Esophagus squamous epithelium (tissue), 5 donors: ENCODE results near the gene RNF157. TPM values are rescaled to one million over a fixed set of nuclear protein-coding genes. Genes with fewer than 3 reads are reported as not detected.
"Not testable (repeated sequence)": the region's sequence is repeated elsewhere in the genome, so short reads cannot be mapped to it uniquely, and the experiment has no call there.

Experiments used
- DNase-seq: peaks from one replicate; lab custom pipeline; 2025; lab: John Stamatoyannopoulos, UW
- H3K27ac ChIP-seq, 4 donors: fragments of 200-600 bp; sonication (generic); one replicate each; pipeline ENCODE4 v1.5.1; 2016 to 2019; ENCODE audit warnings: mild to moderate bottlenecking in 1 of 4
- H3K27me3 ChIP-seq, 4 donors: fragments of 200-600 bp; sonication (generic); 1 replicate in 3 of 4; 2 replicates in 1 of 4; pipeline versions ENCODE4 v1.5.1 to v1.6.0; 2017 to 2021; ENCODE audit warnings: antibody characterized with exemption in 1 of 4
- H3K36me3 ChIP-seq, 3 donors: fragments of 200-600 bp; sonication (generic); one replicate each; pipeline ENCODE4 v1.5.1; 2016 to 2019
- H3K4me1 ChIP-seq, 3 donors: fragments of 200-600 bp; sonication (generic); one replicate each; pipeline ENCODE4 v1.5.1; 2017 to 2019
- H3K4me3 ChIP-seq, 4 donors: fragments of 200-600 bp; sonication (generic); 1 replicate in 3 of 4; 2 replicates in 1 of 4; pipeline ENCODE4 v1.5.1; 2016 to 2019; ENCODE audit warnings: mild to moderate bottlenecking in 2 of 4, moderate library complexity in 1 of 4
- H3K9me3 ChIP-seq, 3 donors: fragments of 200-600 bp; sonication (generic); one replicate each; pipeline ENCODE4 v1.5.1; 2016 to 2019
- CTCF ChIP-seq, 6 experiments: fragments of 450-650 bp in 4 of 6; fragments of 200-600 bp in 2 of 6; sonication (generic) in 2 of 6; IDR thresholded peaks; one replicate each; pipeline ENCODE4 v1.5.1; 2016 to 2019; ENCODE audit warnings: antibody characterized with exemption in 6 of 6, mild to moderate bottlenecking in 4 of 6, moderate library complexity in 4 of 6
- POLR2A ChIP-seq, 4 donors: fragments of 450-650 bp; IDR thresholded peaks; one replicate each; pipeline ENCODE4 v1.6.1; 2017; ENCODE audit warnings: antibody characterized with exemption in 4 of 4, mild to moderate bottlenecking in 4 of 4, moderate library complexity in 3 of 4
- WGBS, 2 donors: methylation state at CpG; one replicate each; pipeline ENCODE4 v1.1.5; 2018; 5-methylcytosine and 5-hydroxymethylcytosine counted together
- intact Hi-C: fragments of 100-400 bp; cut with DNase I; formaldehyde crosslinking; loops from one replicate; pipeline ENCODE4 v1.15.0; 2022
- total RNA-seq, 4 donors: library from RNA; depleted of rRNA; stranded (reverse); fragments of >200 nt; gene quantifications; one replicate each; pipeline ENCODE4 v1.1.0, GENCODE V29; 2016
- donor health status: DM: yes; HTN: yes; CAD: no.

RNF157 gene
- total RNA-seq, 4 donors from 2014 or later = 0.11 to 3.4 (median 0.26) TPM

GRCh38 chr17:76255801-76256429, 15.6 kb upstream of the RNF157 start:
- Histone ChIP-seq H3K9me3 (no peaks in the 10 kb centered on the region), H3K4me1 (peaks cover 7 to 50% (median 24%) of the 10 kb centered on the region in 3 donors), H3K36me3 (no peaks in the 10 kb centered on the region), H3K27ac (no peak overlapping the region), H3K4me3 (no peak overlapping the region), H3K27me3 (peaks cover 0 to 7% (median 0%) of the 10 kb centered on the region in 4 donors)
- 60 to 64% methylated on average over 6 of the region's 6 CpGs for WGBS, 2 donors
- TF ChIP-seq CTCF (IDR thresholded peaks at IDR 0.05) = no peak
- no peak for TF ChIP-seq POLR2A (IDR thresholded peaks at IDR 0.05)
- intact Hi-C loops = no loop called here
- no peak for DNase-seq

- no peak overlapping the region for H3K27ac ChIP-seq
- H3K4me1 ChIP-seq = peaks cover 7 to 33% (median 19%) of the 10 kb centered on the region in 3 donors
- no peaks in the 10 kb centered on the region for H3K9me3 ChIP-seq
- WGBS, 2 donors = 81 to 87% methylated on average over 4 to 5 of the region's 5 CpGs
- DNase-seq = no peak
- TF ChIP-seq CTCF (IDR thresholded peaks at IDR 0.05) = no peak
- no peak for TF ChIP-seq POLR2A (IDR thresholded peaks at IDR 0.05)
- no peak overlapping the region for H3K4me3 ChIP-seq
- peaks cover 0 to 7% (median 0%) of the 10 kb centered on the region in 4 donors for H3K27me3 ChIP-seq
- H3K36me3 ChIP-seq = no peaks in the 10 kb centered on the region
- intact Hi-C loops = no loop called here
Measured at GRCh38 chr17:76254275-76254674, 14.0 kb upstream of the RNF157 start.

- H3K27me3 ChIP-seq = peaks cover 0 to 7% (median 0%) of the 10 kb centered on the region in 4 donors
- H3K4me1 ChIP-seq = peaks cover 7 to 29% (median 18%) of the 10 kb centered on the region in 3 donors
- no peak overlapping the region for H3K27ac ChIP-seq
- intact Hi-C loops = no loop called here
- no peaks in the 10 kb centered on the region for H3K36me3 ChIP-seq
- WGBS, 2 donors = 84 to 90% methylated on average over 7 of the region's 7 CpGs
- no peak overlapping the region for H3K4me3 ChIP-seq
- no peak for TF ChIP-seq CTCF (IDR thresholded peaks at IDR 0.05)
- TF ChIP-seq POLR2A (IDR thresholded peaks at IDR 0.05) = no peak
- no peak for DNase-seq
- no peaks in the 10 kb centered on the region for H3K9me3 ChIP-seq
Measured at GRCh38 chr17:76253841-76254240, 13.5 kb upstream of the RNF157 start.

GRCh38 chr17:76252967-76253766, 12.9 kb upstream of the RNF157 start:
- H3K9me3 ChIP-seq, H3K4me3 ChIP-seq, H3K36me3 ChIP-seq, H3K27me3 ChIP-seq, intact Hi-C loops, DNase-seq: not testable (repeated sequence)
- WGBS, 2 donors = 89% methylated on average over 19 to 20 of the region's 23 CpGs
- Histone ChIP-seq H3K4me1 (peaks cover 7 to 26% (median 16%) of the 10 kb centered on the region in 3 donors), H3K27ac (peak overlapping the region; percentile 44 to 84 (median 73))

GRCh38 chr17:76252040-76252954, 12.0 kb upstream of the RNF157 start:
- Histone ChIP-seq H3K27ac (peak overlapping the region; percentile 44 to 84 (median 73)), H3K4me1 (peaks cover 7 to 29% (median 16%) of the 10 kb centered on the region in 3 donors), H3K9me3 (no peaks in the 10 kb centered on the region), H3K36me3 (no peaks in the 10 kb centered on the region), H3K27me3 (peaks cover 0 to 7% (median 0%) of the 10 kb centered on the region in 4 donors), H3K4me3 (no peak overlapping the region)
- no peak for DNase-seq
- TF ChIP-seq POLR2A (IDR thresholded peaks at IDR 0.05) (peak in 1 of 4 donors; percentile 31), CTCF (IDR thresholded peaks at IDR 0.05) (no peak)
- 37 to 40% methylated on average over 11 of the region's 11 CpGs for WGBS, 2 donors
- intact Hi-C loops = no loop called here
